Measurements from ENCODE around the gene NCKAP5.

The NCKAP5 gene

GRCh38 chr2:133334923-133335322 lies 233.3 kb downstream of the NCKAP5 start:
- no peak overlapping the region for H3K27ac ChIP-seq
- no peak for TF ChIP-seq CTCF (IDR thresholded peaks at IDR 0.05)
- H3K4me1 ChIP-seq (ENCODE audit: control insufficient read depth in 1 of 2, insufficient read depth in 1 of 2, low read depth in 1 of 2, low read length in 1 of 2), result no peaks in the 10 kb centered on the region
- no peaks in the 10 kb centered on the region for H3K9me3 ChIP-seq
- H3K36me3 ChIP-seq, result no peaks in the 10 kb centered on the region
- no peak overlapping the region for H3K4me3 ChIP-seq (ENCODE audit: low read depth in 1 of 2, low read length in 1 of 2)
- H3K27me3 ChIP-seq, result no peaks in the 10 kb centered on the region

- Histone ChIP-seq H3K9me3 (no peaks in the 10 kb centered on the region), H3K27ac (no peak overlapping the region), H3K4me1 (ENCODE audit: control insufficient read depth in 1 of 2, insufficient read depth in 1 of 2, low read depth in 1 of 2, low read length in 1 of 2) (no peaks in the 10 kb centered on the region), H3K27me3 (no peaks in the 10 kb centered on the region), H3K4me3 (ENCODE audit: low read depth in 1 of 2, low read length in 1 of 2) (no peak overlapping the region), H3K36me3 (no peaks in the 10 kb centered on the region)
- TF ChIP-seq CTCF (IDR thresholded peaks at IDR 0.05), result no peak
Measured at GRCh38 chr2:133333181-133333580, 235.1 kb downstream of the NCKAP5 start.

DNA sequence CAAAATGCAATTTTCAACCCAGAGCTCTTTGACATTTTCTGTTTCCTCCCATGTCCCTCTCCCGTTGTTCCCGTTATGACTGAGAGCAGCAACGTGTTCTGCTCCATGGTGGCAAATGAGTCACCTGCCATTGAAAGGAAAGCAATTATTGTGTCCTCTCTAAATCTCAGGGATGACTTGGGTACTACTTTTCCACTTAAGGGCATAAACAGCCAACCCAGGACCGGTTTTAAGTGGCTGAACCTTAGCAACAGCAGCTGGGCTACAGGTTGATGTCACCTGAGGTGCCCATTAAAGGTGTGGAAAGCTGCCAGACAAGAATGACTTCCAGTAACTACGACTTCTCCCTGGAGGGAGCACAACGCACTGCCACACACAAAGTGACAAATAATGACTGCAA lies 236.8 kb downstream of the NCKAP5 start:
- H3K27ac ChIP-seq, result no peak overlapping the region

DNA sequence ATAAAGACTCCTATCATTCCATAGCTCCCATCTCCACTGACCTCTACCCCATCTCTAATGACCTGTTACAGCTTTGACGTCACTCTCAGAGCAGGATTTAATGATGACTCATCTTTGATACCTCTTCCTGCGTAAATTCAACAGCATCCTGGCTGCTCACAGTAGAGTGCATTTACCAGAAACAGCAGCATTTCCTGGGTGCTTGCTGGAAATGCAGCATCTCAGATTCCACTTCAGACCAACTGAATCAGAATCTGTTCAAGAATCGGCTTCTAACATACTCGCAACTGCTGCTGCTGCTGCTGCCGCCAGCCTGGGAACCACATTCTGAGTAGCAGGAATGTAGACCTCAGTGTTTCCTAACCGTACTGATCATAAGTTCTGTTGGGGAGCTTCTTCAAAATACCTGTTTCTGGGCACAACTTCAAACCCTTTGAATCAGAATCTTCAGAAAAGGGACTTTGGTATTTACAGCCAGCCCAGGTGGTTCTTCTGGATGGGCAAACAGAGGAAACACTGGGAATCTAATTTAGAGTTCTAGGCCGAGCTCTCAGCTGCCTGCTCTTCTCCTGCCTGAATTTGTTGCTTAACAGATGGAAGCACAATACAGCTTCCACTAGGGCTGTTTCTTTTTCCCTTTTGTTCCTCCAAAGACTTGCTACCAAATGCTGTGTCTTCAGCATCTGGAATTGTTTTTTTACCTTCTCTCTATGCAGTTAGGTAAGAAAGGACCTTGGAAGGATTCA lies 241.4 kb downstream of the NCKAP5 start:
- TF ChIP-seq CTCF (IDR thresholded peaks at IDR 0.05), result no peak
- Histone ChIP-seq H3K4me3 (ENCODE audit: low read depth in 1 of 2, low read length in 1 of 2) (no peak overlapping the region), H3K27me3 (no peaks in the 10 kb centered on the region), H3K36me3 (no peaks in the 10 kb centered on the region), H3K9me3 (no peaks in the 10 kb centered on the region), H3K27ac (no peak overlapping the region), H3K4me1 (ENCODE audit: control insufficient read depth in 1 of 2, insufficient read depth in 1 of 2, low read depth in 1 of 2, low read length in 1 of 2) (no peaks in the 10 kb centered on the region)

More for the DNA sequence above, 236.8 kb downstream of the NCKAP5 start:
- H3K4me3 ChIP-seq (ENCODE audit: low read depth in 1 of 2, low read length in 1 of 2), result no peak overlapping the region
- no peak for TF ChIP-seq CTCF (IDR thresholded peaks at IDR 0.05)
- H3K9me3 ChIP-seq, result no peaks in the 10 kb centered on the region
- H3K36me3 ChIP-seq, result no peaks in the 10 kb centered on the region
- H3K4me1 ChIP-seq (ENCODE audit: control insufficient read depth in 1 of 2, insufficient read depth in 1 of 2, low read depth in 1 of 2, low read length in 1 of 2), result no peaks in the 10 kb centered on the region
- no peaks in the 10 kb centered on the region for H3K27me3 ChIP-seq

DNA sequence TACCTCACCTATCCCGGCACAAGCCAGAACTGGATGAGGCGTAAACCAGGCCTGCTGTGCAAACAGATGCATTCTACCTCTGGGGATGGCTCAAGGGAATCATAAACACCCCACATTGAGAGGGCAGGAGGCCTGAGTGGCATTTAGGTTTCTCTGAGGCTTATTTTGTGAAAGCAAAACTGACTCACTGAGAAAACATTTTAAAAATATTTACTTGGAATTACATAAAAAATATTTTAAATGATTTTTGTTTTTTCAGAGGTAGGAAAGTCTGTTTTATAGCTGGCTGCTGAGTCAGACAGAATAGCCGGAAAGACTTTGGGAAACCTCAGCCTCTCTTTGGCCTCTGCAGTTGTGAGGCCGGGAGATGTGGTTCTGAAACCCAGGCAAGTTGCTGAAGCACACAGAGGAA lies 244.1 kb downstream of the NCKAP5 start:
- no peaks in the 10 kb centered on the region for H3K9me3 ChIP-seq
- H3K4me1 ChIP-seq (ENCODE audit: control insufficient read depth in 1 of 2, insufficient read depth in 1 of 2, low read depth in 1 of 2, low read length in 1 of 2), result no peaks in the 10 kb centered on the region
- no peaks in the 10 kb centered on the region for H3K27me3 ChIP-seq
- no peak overlapping the region for H3K4me3 ChIP-seq (ENCODE audit: low read depth in 1 of 2, low read length in 1 of 2)
- no peaks in the 10 kb centered on the region for H3K36me3 ChIP-seq
- no peak for TF ChIP-seq CTCF (IDR thresholded peaks at IDR 0.05)
- no peak overlapping the region for H3K27ac ChIP-seq
